ENCODE data around the gene CDC26. TPM values are rescaled to one million over a fixed set of nuclear protein-coding genes. Genes with fewer than 3 reads are reported as not detected.

The CDC26 gene
- total and polyA plus RNA-seq, 5 donors: 29.0 to 50.0 (median 37.3) TPM

DNA sequence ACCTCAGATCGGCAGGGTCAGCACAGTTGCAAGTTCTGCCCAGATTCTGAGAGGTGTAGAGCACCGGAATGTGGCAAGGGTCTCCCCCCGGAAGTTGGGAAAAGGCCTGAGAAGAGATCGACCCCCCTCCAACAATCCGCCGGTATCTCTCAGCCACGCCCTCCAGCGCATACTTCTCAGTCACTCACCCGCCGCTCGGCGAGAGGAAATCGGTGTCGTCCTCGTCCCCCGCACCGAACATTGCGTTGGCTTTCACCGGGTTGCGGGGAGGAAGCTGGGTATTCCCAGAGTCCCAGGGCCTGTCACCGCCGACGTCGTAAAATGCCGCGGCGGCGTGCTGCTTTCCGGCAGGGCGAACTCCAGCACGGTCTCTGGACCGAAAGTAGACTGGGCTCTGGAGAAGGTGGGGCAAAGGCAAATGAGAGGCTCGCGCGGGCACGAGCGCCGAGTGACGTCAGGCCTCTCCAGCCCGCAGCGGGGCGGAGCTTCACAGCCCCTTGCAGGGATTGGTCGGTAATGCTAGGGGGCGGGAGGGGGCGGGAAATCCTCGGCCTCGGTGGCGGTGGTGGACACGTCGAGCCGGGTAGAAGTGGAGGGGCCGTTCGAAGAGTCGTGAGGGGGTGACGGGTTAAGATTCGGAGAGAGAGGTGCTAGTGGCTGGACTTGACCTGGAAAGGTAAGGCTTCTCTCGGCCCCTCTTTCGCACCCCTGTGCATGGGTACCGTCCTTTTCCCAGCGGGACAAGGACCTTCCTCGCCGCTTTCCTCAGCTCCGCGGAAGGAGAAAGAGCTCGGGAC lies 54.2 kb downstream of the CDC26 start, which contains the start of the genes FKBP15 and SLC31A1:
FKBP15 (minus strand) TSS at position 275 of the 797 bp plus-strand sequence; CDS start at position 241, 34 bp downstream.
SLC31A1 (plus strand) TSS at position 542 of the 797 bp plus-strand sequence. CDS start 34,605 bp downstream, outside the sequence.
- peaks cover 2% of the 10 kb centered on the region for H3K4me1 ChIP-seq (ENCODE audit: control insufficient read depth, insufficient read depth, low read length)
- ATAC-seq (peak; percentile 100), DNase-seq (peak; percentile 98 to 99 (median 99))
- H3K27ac ChIP-seq (ENCODE audit: low read length): peak within 1 kb of the TSS; percentile 94
- H3K4me3 ChIP-seq (ENCODE audit: low read length): peak within 1 kb of the TSS; percentile 98
- H3K9me3 ChIP-seq (ENCODE audit: control insufficient read depth, low read length): no peaks in the 10 kb centered on the region
- under 1% methylated on average over 65 of the region's 65 CpGs for WGBS
- H3K27me3 ChIP-seq (ENCODE audit: control insufficient read depth, insufficient read depth): no peaks in the 10 kb centered on the region
- intact Hi-C loops (cut with DNase I): no loop called here

GRCh38 chr9:113220467-113221002 lies 54.8 kb downstream of the CDC26 start:
- Histone ChIP-seq H3K4me3 (ENCODE audit: low read length) (peak overlapping the region; percentile 98), H3K9me3 (ENCODE audit: control insufficient read depth, low read length) (no peaks in the 10 kb centered on the region), H3K27ac (ENCODE audit: low read length) (peak overlapping the region; percentile 94), H3K4me1 (ENCODE audit: control insufficient read depth, insufficient read depth, low read length) (peaks cover 2% of the 10 kb centered on the region), H3K27me3 (ENCODE audit: control insufficient read depth, insufficient read depth) (no peaks in the 10 kb centered on the region)
- DNase-seq (no peak), ATAC-seq (no peak)
- intact Hi-C loops (cut with DNase I): no loop called here
- WGBS: 8% methylated on average over 11 of the region's 11 CpGs

GRCh38 chr9:113219969-113220368 lies 55.4 kb downstream of the CDC26 start:
- peaks cover 2% of the 10 kb centered on the region for H3K4me1 ChIP-seq (ENCODE audit: control insufficient read depth, insufficient read depth, low read length)

GRCh38 chr9:113219186-113219936 lies 56.0 kb downstream of the CDC26 start:
- no peaks in the 10 kb centered on the region for H3K9me3 ChIP-seq (ENCODE audit: control insufficient read depth, low read length)
- no peak overlapping the region for H3K27ac ChIP-seq (ENCODE audit: low read length)
- peaks cover 2% of the 10 kb centered on the region for H3K4me1 ChIP-seq (ENCODE audit: control insufficient read depth, insufficient read depth, low read length)
- ATAC-seq (no peak), DNase-seq (no peak)
- intact Hi-C loops (cut with DNase I): no loop called here
- H3K27me3 ChIP-seq (ENCODE audit: control insufficient read depth, insufficient read depth): no peaks in the 10 kb centered on the region
- 68% methylated on average over 3 of the region's 3 CpGs for whole genome bisulfite sequencing
- peak overlapping the region; percentile 7 for H3K4me3 ChIP-seq (ENCODE audit: low read length)

More at GRCh38 chr9:113219969-113220368, 55.4 kb downstream of the CDC26 start:
- WGBS: 32% methylated on average over 1 of the region's 1 CpG
- Histone ChIP-seq H3K27ac (ENCODE audit: low read length) (no peak overlapping the region), H3K4me3 (ENCODE audit: low read length) (peak overlapping the region; percentile 98), H3K27me3 (ENCODE audit: control insufficient read depth, insufficient read depth) (no peaks in the 10 kb centered on the region), H3K9me3 (ENCODE audit: control insufficient read depth, low read length) (no peaks in the 10 kb centered on the region)
- DNase-seq: no peak
- intact Hi-C loops (cut with DNase I): no loop called here
- no peak for ATAC-seq

Other genes starting within 250 kb of the CDC26 start
- gene ZFP37, start 218.8 kb downstream of the CDC26 start, total RNA-seq: 1 to 10 TPM; 2.3 to 2.6 (median 2.4) TPM
- 0.93 TPM for gene ZFP37, start 218.8 kb downstream of the CDC26 start, polyA plus RNA-seq
- 10 to 100 TPM in 3 of 4 donors, 1 to 10 TPM in 1; 8.8 to 10.9 (median 10.1) TPM for gene SLC31A2, start 124.6 kb downstream of the CDC26 start, total RNA-seq
- gene SLC31A2, start 124.6 kb downstream of the CDC26 start, polyA plus RNA-seq: 11.4 TPM
- gene FKBP15, start 54.3 kb downstream of the CDC26 start, total RNA-seq: 10 to 100 TPM; 19.5 to 21.2 (median 20.1) TPM
- 11.0 TPM for gene FKBP15, start 54.3 kb downstream of the CDC26 start, polyA plus RNA-seq
- gene SLC31A1, start 54.0 kb downstream of the CDC26 start, total RNA-seq: 10 to 100 TPM; 11.4 to 20.7 (median 13.7) TPM
- 6.0 TPM for gene SLC31A1, start 54.0 kb downstream of the CDC26 start, polyA plus RNA-seq
- gene PRPF4, start 86 bp upstream of the CDC26 start, total RNA-seq: 10 to 100 TPM; 10.0 to 12.8 (median 10.7) TPM
- 7.0 TPM for gene PRPF4, start 86 bp upstream of the CDC26 start, polyA plus RNA-seq
- gene RNF183, start 27.8 kb upstream of the CDC26 start, total RNA-seq: not detected
- not detected for gene RNF183, start 27.8 kb upstream of the CDC26 start, polyA plus RNA-seq
- 10 to 100 TPM in 1 of 4 donors, 1 to 10 TPM in 3; 7.4 to 10.1 (median 8.5) TPM for gene WDR31, start 64.7 kb upstream of the CDC26 start, total RNA-seq
- gene WDR31, start 64.7 kb upstream of the CDC26 start, polyA plus RNA-seq: 5.4 TPM
- gene BSPRY, start 74.0 kb upstream of the CDC26 start, total RNA-seq: 1 to 10 TPM in 3 of 4 donors, under 1 TPM in 1; 0.21 to 2.3 (median 1.6) TPM
- 1.4 TPM for gene BSPRY, start 74.0 kb upstream of the CDC26 start, polyA plus RNA-seq
- gene HDHD3, start 101.4 kb upstream of the CDC26 start, total RNA-seq: 10 to 100 TPM; 11.0 to 20.0 (median 15.9) TPM
- 19.6 TPM for gene HDHD3, start 101.4 kb upstream of the CDC26 start, polyA plus RNA-seq
- 10 to 100 TPM; 29.9 to 43.6 (median 42.1) TPM for gene ALAD, start 125.7 kb upstream of the CDC26 start, total RNA-seq
- gene ALAD, start 125.7 kb upstream of the CDC26 start, polyA plus RNA-seq: 39.5 TPM
- 10 to 100 TPM; 19.7 to 22.4 (median 20.5) TPM for gene POLE3, start 135.1 kb upstream of the CDC26 start, total RNA-seq
- gene POLE3, start 135.1 kb upstream of the CDC26 start, polyA plus RNA-seq: 18.0 TPM
- gene C9orf43, start 135.2 kb upstream of the CDC26 start, total RNA-seq: under 1 TPM; 0.20 to 0.47 (median 0.20) TPM
- gene C9orf43, start 135.2 kb upstream of the CDC26 start, polyA plus RNA-seq: 0.23 TPM
- 100 to 1,000 TPM; 139 to 184 (median 166) TPM for gene RGS3, start 188.2 kb upstream of the CDC26 start, total RNA-seq
- gene RGS3, start 188.2 kb upstream of the CDC26 start, polyA plus RNA-seq: 107 TPM